ENCODE data around the gene ZNF675. TPM values are rescaled to one million over a fixed set of nuclear protein-coding genes. Genes with fewer than 3 reads are reported as not detected.
"Not testable (repeated sequence)": the region's sequence is repeated elsewhere in the genome, so short reads cannot be mapped to it uniquely, and the experiment has no call there.

ZNF675 gene
- total RNA-seq, 2 experiments from 2014 or later: 17.1 to 21.0 TPM

DNA sequence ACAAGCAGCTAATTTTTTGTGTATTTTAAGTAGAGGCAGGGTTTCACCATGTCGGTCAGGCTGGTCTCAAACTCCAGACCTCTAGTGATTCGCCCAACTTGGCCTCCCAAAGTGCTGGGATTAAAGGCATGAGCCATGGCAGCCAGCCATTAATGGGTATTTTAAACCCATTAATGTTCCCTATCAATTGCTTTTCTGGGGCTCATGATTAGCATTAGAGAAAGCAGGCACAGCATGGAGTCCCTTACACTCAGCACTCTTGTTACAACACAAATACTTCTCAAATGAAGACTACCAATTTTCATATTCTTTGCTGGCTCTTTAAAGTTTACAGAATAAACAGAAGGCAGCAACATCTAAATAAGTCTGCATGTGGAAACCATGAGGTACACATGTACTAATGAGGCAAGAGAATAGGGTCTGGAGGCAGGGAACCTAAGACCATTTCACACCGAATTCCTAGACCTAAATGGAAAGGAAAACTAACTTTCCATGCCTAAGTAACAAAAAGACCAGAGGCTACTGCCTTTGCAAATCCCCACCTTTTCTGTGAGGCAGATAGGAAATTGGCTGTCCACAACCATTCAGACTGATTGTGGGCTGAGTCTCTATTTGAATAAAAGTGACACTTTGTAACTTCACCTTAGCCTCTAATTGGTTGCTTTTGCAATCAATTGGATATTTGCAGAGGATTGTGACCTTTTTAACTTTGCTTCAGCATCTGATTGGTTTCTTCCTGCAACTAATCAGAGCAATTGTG is 21.2 kb downstream of the ZNF675 start:
- no peak for DNase-seq
- CTCF ChIA-PET: no interaction called here
- no peak overlapping the region for H3K4me3 Mint-ChIP-seq
- POLR2A ChIA-PET: no interaction called here
- H3K27ac Mint-ChIP-seq: no peak overlapping the region
- H3K27me3 Mint-ChIP-seq: no peaks in the 10 kb centered on the region
- peaks cover 92% of the 10 kb centered on the region for H3K36me3 Mint-ChIP-seq
- peaks cover under 1% of the 10 kb centered on the region for H3K4me1 Mint-ChIP-seq (ENCODE audit: low read depth)
- intact Hi-C loops (cut with micrococcal nuclease): no loop called here
- peaks cover 78% of the 10 kb centered on the region for H3K9me3 Mint-ChIP-seq

- Mint-ChIP-seq H3K36me3 (peaks cover 26% of the 10 kb centered on the region), H3K9me3 (peaks cover 69% of the 10 kb centered on the region)
- CTCF ChIA-PET; POLR2A ChIA-PET; H3K27me3 Mint-ChIP-seq; DNase-seq; intact Hi-C loops (cut with micrococcal nuclease); H3K27ac Mint-ChIP-seq; H3K4me3 Mint-ChIP-seq; H3K4me1 Mint-ChIP-seq (ENCODE audit: low read depth): not testable (repeated sequence)
These were observed 37.2 kb downstream of the ZNF675 start for GRCh38 chr19:23649817-23650216.

Other genes starting within 250 kb of the ZNF675 start
- 1 to 10 TPM; 3.9 TPM for gene ZNF681, start 71.7 kb upstream of the ZNF675 start, total RNA-seq
- 10 to 100 TPM; 15.9 to 17.3 TPM for gene ZNF726, start 227.7 kb upstream of the ZNF675 start, total RNA-seq